GM21737 (cell line): ENCODE measurements around the gene TAS2R13.

Experiments used
- ATAC-seq: cut with Tn5 transposase; IDR thresholded peaks from one replicate; pipeline ENCODE4 v1.9.1; 2021; ENCODE audit warnings: mild to moderate bottlenecking, moderate library complexity; ENCODE audit not compliant: unreplicated experiment

TAS2R13 gene

GRCh38 chr12:10909462-10909861 lies at the start of gene TAS2R13:
Gene TAS2R13, minus strand, starts transcription at chr12:10909562. Its CDS starts 264 bp downstream, at chr12:10909298.
- ATAC-seq: no peak

- ATAC-seq: no peak
Observed at GRCh38 chr12:10957741-10958140, 48.4 kb upstream of the TAS2R13 start.

GRCh38 chr12:10956085-10956484 lies 46.7 kb upstream of the TAS2R13 start:
- no peak for ATAC-seq

- ATAC-seq: no peak
Observed at GRCh38 chr12:10952645-10953044, 43.3 kb upstream of the TAS2R13 start.

- ATAC-seq: no peak
Observed at GRCh38 chr12:10943167-10943566, 33.8 kb upstream of the TAS2R13 start.

GRCh38 chr12:10941916-10942607 lies 32.7 kb upstream of the TAS2R13 start:
- ATAC-seq: no peak

- ATAC-seq: no peak
Observed at GRCh38 chr12:10941369-10941768, 32.0 kb upstream of the TAS2R13 start.

GRCh38 chr12:10940389-10940788 lies 31.0 kb upstream of the TAS2R13 start:
- ATAC-seq: no peak

- ATAC-seq: no peak
Observed at GRCh38 chr12:10939163-10939562, 29.8 kb upstream of the TAS2R13 start, which contains the start of gene TAS2R14. Gene TAS2R14, minus strand, starts transcription at chr12:10939263. Its CDS starts 56 bp downstream, at chr12:10939207.

GRCh38 chr12:10936506-10936905 lies 27.1 kb upstream of the TAS2R13 start:
- no peak for ATAC-seq

GRCh38 chr12:10928746-10929286 lies 19.5 kb upstream of the TAS2R13 start, which contains the start of gene PRH2:
Gene PRH2, plus strand, starts transcription at chr12:10929236. Its CDS starts 38 bp downstream, at chr12:10929274.
- ATAC-seq: no peak

- no peak for ATAC-seq
Observed at GRCh38 chr12:10926269-10926668, 16.9 kb upstream of the TAS2R13 start.

- ATAC-seq: no peak
Observed at GRCh38 chr12:10919809-10920208, 10.4 kb upstream of the TAS2R13 start.

GRCh38 chr12:10910380-10910779 lies 1.0 kb upstream of the TAS2R13 start:
- no peak for ATAC-seq

- ATAC-seq: no peak
Observed at GRCh38 chr12:10904686-10905085, 4.7 kb downstream of the TAS2R13 start.

GRCh38 chr12:10901427-10901826 lies 7.9 kb downstream of the TAS2R13 start:
- no peak for ATAC-seq

GRCh38 chr12:10900972-10901371 lies 8.4 kb downstream of the TAS2R13 start:
- no peak for ATAC-seq

GRCh38 chr12:10900530-10900929 lies 8.8 kb downstream of the TAS2R13 start:
- ATAC-seq: no peak

- ATAC-seq: no peak
Observed at GRCh38 chr12:10896854-10897253, 12.5 kb downstream of the TAS2R13 start.

GRCh38 chr12:10891937-10892336 lies 17.4 kb downstream of the TAS2R13 start:
- ATAC-seq: no peak

- no peak for ATAC-seq
Observed at GRCh38 chr12:10889226-10889625, 20.1 kb downstream of the TAS2R13 start.

- no peak for ATAC-seq
Observed at GRCh38 chr12:10884086-10884725, 25.2 kb downstream of the TAS2R13 start, which contains the start of gene PRH1. Gene PRH1, minus strand, starts transcription at chr12:10884255. Its CDS starts 38 bp downstream, at chr12:10884217.
